Lung (tissue), 12 donors: ENCODE results near the gene MACROD1. TPM values are rescaled to one million over a fixed set of nuclear protein-coding genes. Genes with fewer than 3 reads are reported as not detected.

Experiments used
- ATAC-seq: fragments of 200-7000 bp; cut with Tn5 transposase; one replicate; pipeline ENCODE4 v1.9.1; 2020; ENCODE audit warnings: moderate number of reproducible peaks; ENCODE audit not compliant: insufficient read depth, low FRiP score
- DNase-seq, 3 donors: peaks; one replicate each; pipeline ENCODE4 v3.0.0-alpha.2; 2013 to 2017
- H3K27ac ChIP-seq, 2 donors: one replicate each; pipeline ENCODE4 v1.5.1; 2013; ENCODE audit warnings: mild to moderate bottlenecking in 2 of 2, moderate library complexity in 2 of 2, control low read depth in 1 of 2, inconsistent platforms in 1 of 2, low read depth in 1 of 2, low read length in 1 of 2
- H3K27me3 ChIP-seq, 3 donors: one replicate each; pipeline ENCODE4 v1.5.1; 2013; ENCODE audit warnings: low read length in 2 of 3; ENCODE audit not compliant: control insufficient read depth in 3 of 3, insufficient read depth in 3 of 3
- H3K36me3 ChIP-seq, 4 donors: one replicate each; pipeline ENCODE4 v1.5.1; 2013; ENCODE audit warnings: low read length in 4 of 4, mild to moderate bottlenecking in 1 of 4, moderate library complexity in 1 of 4; ENCODE audit not compliant: control insufficient read depth in 4 of 4, insufficient read depth in 4 of 4
- H3K4me1 ChIP-seq, 5 donors: one replicate each; pipeline ENCODE4 v1.5.1; 2013; ENCODE audit warnings: low read length in 5 of 5, mild to moderate bottlenecking in 2 of 5, moderate library complexity in 1 of 5; ENCODE audit not compliant: control insufficient read depth in 5 of 5, insufficient read depth in 5 of 5
- H3K4me3 ChIP-seq: one replicate; pipeline ENCODE4 v1.5.1; 2013; ENCODE audit warnings: mild to moderate bottlenecking, control low read depth, moderate library complexity
- H3K9ac ChIP-seq, 2 donors: one replicate each; pipeline ENCODE4 v1.5.1; 2013; ENCODE audit warnings: low read length in 2 of 2, control low read depth in 1 of 2; ENCODE audit not compliant: insufficient read depth in 1 of 2
- H3K9me3 ChIP-seq, 4 donors: one replicate each; pipeline ENCODE4 v1.5.1; 2013; ENCODE audit warnings: low read length in 3 of 4, mild to moderate bottlenecking in 1 of 4, moderate library complexity in 1 of 4; ENCODE audit not compliant: control insufficient read depth in 4 of 4, insufficient read depth in 3 of 4
- CTCF ChIP-seq: IDR thresholded peaks from 2 replicates; pipeline ENCODE4 v1.5.1; 2012; ENCODE audit warnings: mild to moderate bottlenecking; ENCODE audit errors: control extremely low read depth, extremely low read depth
- WGBS, 2 donors: extraction: QIAGEN DNeasy Blood & Tissue Kit; methylation state at CpG; one replicate each; pipeline ENCODE4 v1.1.7; 2013; 5-methylcytosine and 5-hydroxymethylcytosine counted together
- polyA plus RNA-seq, 2 donors: library from polyadenylated mRNA; stranded (reverse); fragments of 200-250 nt; gene quantifications; one replicate each; pipeline ENCODE4 v1.2.1, GENCODE V29; 2013
- total RNA-seq, 2 donors: library from RNA; depleted of rRNA in 1 of 2; stranded (reverse); fragments of >200 nt in 1 of 2; gene quantifications; one replicate each; pipeline ENCODE4 v1.2.1, GENCODE V29; 2014 to 2021
- donor health status: control.
- donor health status: control.
- donor health status: Bipolar disorder and iron deficiency.
- donor health status: healthy.
- donor health status: DM: yes; HTN: yes; CAD: no.

The MACROD1 gene
- total and polyA plus RNA-seq, 4 donors, result 9.9 to 70.0 (median 19.0) TPM

GRCh38 chr11:64117763-64118459, 48.0 kb downstream of the MACROD1 start:
- ATAC-seq (no peak), DNase-seq (no peak)
- 91 to 95% methylated on average over 32 of the region's 32 CpGs for WGBS, 2 donors
- H3K27ac ChIP-seq, result no peak overlapping the region
- H3K36me3 ChIP-seq, result no peaks in the 10 kb centered on the region
- no peak for TF ChIP-seq CTCF
- peaks cover 0 to 14% (median 0%) of the 10 kb centered on the region in 5 donors for H3K4me1 ChIP-seq
- H3K4me3 ChIP-seq, result no peak overlapping the region
- peaks cover 0 to 2% (median 0%) of the 10 kb centered on the region in 4 donors for H3K9me3 ChIP-seq
- no peak overlapping the region for H3K9ac ChIP-seq
- no peaks in the 10 kb centered on the region for H3K27me3 ChIP-seq

- 92 to 93% methylated on average over 47 of the region's 47 CpGs for WGBS, 2 donors
- no peak for DNase-seq
- no peak for TF ChIP-seq CTCF
- ATAC-seq, result no peak
- Histone ChIP-seq H3K27ac (no peak overlapping the region), H3K27me3 (no peaks in the 10 kb centered on the region), H3K9ac (no peak overlapping the region), H3K4me3 (no peak overlapping the region), H3K9me3 (peaks cover 0 to 2% (median 0%) of the 10 kb centered on the region in 4 donors), H3K4me1 (no peaks in the 10 kb centered on the region), H3K36me3 (no peaks in the 10 kb centered on the region)
These were observed 50.1 kb downstream of the MACROD1 start for GRCh38 chr11:64115531-64116522.

- 94 to 96% methylated on average over 2 of the region's 2 CpGs for WGBS, 2 donors
These were observed 51.7 kb downstream of the MACROD1 start for GRCh38 chr11:64114231-64114630.

More at GRCh38 chr11:64114231-64114630, 51.7 kb downstream of the MACROD1 start:
- no peaks in the 10 kb centered on the region for H3K36me3 ChIP-seq
- H3K27ac ChIP-seq, result no peak overlapping the region
- DNase-seq (no peak), ATAC-seq (no peak)
- H3K27me3 ChIP-seq, result no peaks in the 10 kb centered on the region
- no peaks in the 10 kb centered on the region for H3K4me1 ChIP-seq
- H3K4me3 ChIP-seq, result no peak overlapping the region
- peaks cover 0 to 2% (median 0%) of the 10 kb centered on the region in 4 donors for H3K9me3 ChIP-seq
- TF ChIP-seq CTCF, result no peak
- H3K9ac ChIP-seq, result no peak overlapping the region
